NT2/D1 (cell line): Measurements from ENCODE around the gene TGM4.

Experiments
- YY1 ChIP-seq: IDR thresholded peaks from 2 replicates; pipeline ENCODE4 v1.6.1; 2011; ENCODE audit not compliant: insufficient read length, insufficient read depth
- ZNF274 ChIP-seq: IDR thresholded peaks from 2 replicates; pipeline ENCODE4 v1.6.1; 2011; ENCODE audit warnings: mild to moderate bottlenecking, low read depth, low read length

- TF ChIP-seq ZNF274 (no peak), YY1 (no peak)
Measured at GRCh38 chr3:44896440-44896839, 22.0 kb downstream of the TGM4 start.
